Choroid plexus epithelial cell (primary cell): ENCODE measurements around the gene PDSS2.
A peak's percentile ranks its signal among the peaks of the same experiment; 100 is the strongest.

Experiments used
- DNase-seq: peaks from one replicate; pipeline ENCODE4 v3.0.0-alpha.2; 2010; ENCODE audit warnings: low read depth
- H3K4me3 ChIP-seq: 2 replicates; pipeline ENCODE4 v1.5.1; 2011; ENCODE audit warnings: low read depth, mild to moderate bottlenecking, control low read depth, low read length, moderate library complexity
- CTCF ChIP-seq: conservative IDR thresholded peaks from 2 replicates; pipeline ENCODE4 v1.5.1; 2011; ENCODE audit warnings: low read depth, mild to moderate bottlenecking, control low read depth, inconsistent platforms, low read length, moderate library complexity

The PDSS2 gene

GRCh38 chr6:107466062-107466461 lies 6.7 kb upstream of the PDSS2 start:
- no peak for DNase-seq
- no peak overlapping the region for H3K4me3 ChIP-seq
- no peak for TF ChIP-seq CTCF

GRCh38 chr6:107460083-107460631 lies 793 bp upstream of the PDSS2 start:
- no peak for TF ChIP-seq CTCF
- H3K4me3 ChIP-seq: peak overlapping the region; percentile 76
- no peak for DNase-seq

GRCh38 chr6:107458672-107459282 lies 587 bp downstream of the PDSS2 start:
- peak; percentile 33 for DNase-seq
- peak overlapping the region; percentile 76 for H3K4me3 ChIP-seq
- no peak for TF ChIP-seq CTCF

GRCh38 chr6:107448776-107449175 lies 10.6 kb downstream of the PDSS2 start:
- DNase-seq: no peak
- TF ChIP-seq CTCF: no peak
- H3K4me3 ChIP-seq: no peak overlapping the region

GRCh38 chr6:107447663-107448216 lies 11.6 kb downstream of the PDSS2 start:
- TF ChIP-seq CTCF: no peak
- no peak overlapping the region for H3K4me3 ChIP-seq
- DNase-seq: no peak

- DNase-seq: no peak
- no peak for TF ChIP-seq CTCF
- no peak overlapping the region for H3K4me3 ChIP-seq
Measured at GRCh38 chr6:107444277-107444676, 15.1 kb downstream of the PDSS2 start.

- H3K4me3 ChIP-seq: no peak overlapping the region
- DNase-seq: no peak
- no peak for TF ChIP-seq CTCF
Measured at GRCh38 chr6:107443608-107444267, 15.6 kb downstream of the PDSS2 start.
